HL-60/S4 treated with retinoic acid at 250 ng/mL for 4 days and 3 days (cell line): Measurements from ENCODE around the gene PRELID3B.

Experiments
- in situ Hi-C: fragments of 300-500 bp; cut with MboI; formaldehyde crosslinking; loops from 2 replicates; pipeline ENCODE4 v1.7.0; 2022; ENCODE audit warnings: low sequenced_read_pairs

PRELID3B gene

DNA sequence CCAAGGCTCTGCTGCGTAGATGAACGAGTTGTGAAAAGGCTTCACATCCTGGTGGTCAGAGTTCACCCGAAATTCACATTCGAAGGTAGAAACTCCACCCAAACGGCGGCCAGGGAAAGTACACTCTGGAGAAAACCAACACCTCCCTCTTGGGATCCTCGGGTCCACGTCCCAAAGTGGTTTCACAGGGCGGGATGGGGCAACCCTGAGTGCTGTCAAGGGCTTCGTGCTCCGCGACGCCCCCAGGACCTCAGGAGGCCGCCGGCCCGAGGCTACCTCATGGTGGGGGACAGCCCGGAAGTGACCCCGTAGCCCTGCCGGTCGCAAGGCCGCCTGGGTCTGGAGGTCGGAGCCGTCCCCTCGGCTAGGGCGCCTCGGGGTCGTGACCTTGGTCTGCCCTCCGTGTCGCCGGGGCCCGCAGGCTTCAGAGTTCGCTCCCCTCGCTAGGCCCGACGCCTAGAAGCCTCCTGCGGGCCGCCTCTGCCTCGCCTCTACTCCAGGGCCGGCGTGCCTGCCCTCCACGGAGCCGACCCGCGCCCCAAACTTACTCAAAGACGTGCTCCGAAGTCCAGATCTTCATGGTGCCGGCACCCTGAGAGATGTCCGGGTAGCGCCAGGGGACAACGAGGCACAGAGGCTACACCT is at the start of gene PRELID3B:
TSS of gene PRELID3B (minus strand) at position 636 of the 645 bp plus-strand sequence. CDS start at position 580, 56 bp downstream.
- in situ Hi-C loops: no loop called here

DNA sequence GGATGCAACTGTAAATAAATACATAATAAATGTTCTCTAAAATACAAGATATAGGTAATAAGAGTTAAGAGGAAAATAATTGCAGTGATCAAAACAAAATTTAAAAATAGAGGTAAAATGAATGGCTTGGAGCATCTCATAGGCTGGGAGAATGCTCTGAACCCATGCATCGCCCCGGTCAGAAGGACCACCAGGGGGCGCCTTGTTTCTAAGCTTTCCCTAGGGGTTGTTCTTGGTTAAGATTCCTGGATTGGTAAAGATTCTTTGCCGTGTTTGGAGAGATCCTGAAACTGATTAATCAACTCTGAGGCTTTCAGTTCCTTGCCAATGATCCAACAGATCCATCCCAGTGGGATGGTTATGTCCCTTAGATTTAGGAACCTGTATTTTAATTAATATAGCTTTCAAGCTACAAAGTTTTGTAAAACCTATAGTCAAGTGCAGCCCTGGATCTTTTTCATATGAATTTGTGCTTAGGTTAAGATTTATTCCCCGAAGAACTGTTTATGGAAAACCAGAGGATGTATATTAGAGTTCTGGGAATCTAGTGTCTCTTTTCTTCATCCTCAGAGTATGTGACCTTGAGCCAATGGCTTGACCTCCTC is 45.3 kb upstream of the PRELID3B start:
- in situ Hi-C loops: loop anchor here (10.0 to 25.0 kb wide), 2 partner anchors 117 to 324 kb away; no protein-coding TSS in a partner anchor

DNA sequence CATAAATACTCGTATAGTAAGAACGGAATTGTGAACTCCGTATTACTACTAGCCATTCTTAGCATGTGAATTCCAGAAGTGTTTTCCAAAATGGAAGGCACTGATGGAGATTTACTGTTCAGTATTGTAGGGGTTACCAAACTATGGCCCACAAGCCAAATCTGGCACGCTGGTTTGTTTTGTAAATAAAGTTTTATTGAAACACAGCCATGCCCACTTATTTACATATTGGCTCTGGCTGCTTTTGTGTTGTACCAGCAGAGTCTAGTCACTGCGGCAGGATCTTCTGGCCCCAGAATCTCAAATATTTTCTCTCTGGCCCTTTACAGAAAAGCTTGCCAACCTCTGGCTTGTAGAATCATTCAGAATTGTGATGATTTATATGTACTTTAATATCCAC is 44.3 kb upstream of the PRELID3B start:
- in situ Hi-C loops: loop anchor here (10.0 to 25.0 kb wide), 2 partner anchors 118 to 325 kb away; no protein-coding TSS in a partner anchor

DNA sequence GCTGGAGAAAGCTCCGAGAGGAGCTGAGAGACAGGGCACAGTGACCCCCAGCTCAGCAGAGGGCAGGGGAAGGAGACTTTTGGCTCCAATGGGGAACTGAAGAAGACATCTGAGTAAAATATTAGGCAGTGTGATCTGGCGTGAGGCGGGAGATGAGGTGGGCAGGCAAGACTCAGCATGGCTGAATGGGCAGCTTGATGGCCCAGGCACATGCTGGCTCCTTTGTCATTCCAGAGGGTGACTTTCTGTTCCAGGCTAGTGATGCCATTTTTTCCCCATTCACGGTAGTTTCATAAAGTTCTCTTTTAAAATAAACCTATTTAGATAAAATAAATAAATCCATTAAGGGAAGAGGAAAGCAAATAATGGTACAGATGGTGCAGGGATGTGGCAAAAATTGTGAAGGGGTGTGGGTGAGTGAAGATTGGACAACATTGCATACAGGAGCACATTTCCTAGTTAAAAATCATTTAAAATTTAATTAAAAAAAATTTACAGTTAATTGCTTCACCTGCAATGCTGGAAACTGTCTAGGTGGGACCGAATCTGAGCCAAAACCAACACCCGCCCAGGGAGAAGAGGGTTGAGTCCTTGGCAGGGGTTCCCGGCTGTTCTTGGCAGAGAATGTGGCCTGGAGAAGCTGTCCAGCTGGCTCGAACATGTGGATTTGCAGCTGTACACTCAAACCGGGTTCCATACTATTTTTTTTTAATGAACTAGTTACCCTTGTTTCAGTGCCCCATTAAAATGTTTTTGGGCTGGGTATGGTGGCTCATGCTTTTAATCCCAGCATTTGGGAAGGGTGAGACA is 41.7 kb upstream of the PRELID3B start:
- in situ Hi-C loops: loop anchor here (10.0 to 25.0 kb wide), 2 partner anchors 121 to 328 kb away; no protein-coding TSS in a partner anchor

DNA sequence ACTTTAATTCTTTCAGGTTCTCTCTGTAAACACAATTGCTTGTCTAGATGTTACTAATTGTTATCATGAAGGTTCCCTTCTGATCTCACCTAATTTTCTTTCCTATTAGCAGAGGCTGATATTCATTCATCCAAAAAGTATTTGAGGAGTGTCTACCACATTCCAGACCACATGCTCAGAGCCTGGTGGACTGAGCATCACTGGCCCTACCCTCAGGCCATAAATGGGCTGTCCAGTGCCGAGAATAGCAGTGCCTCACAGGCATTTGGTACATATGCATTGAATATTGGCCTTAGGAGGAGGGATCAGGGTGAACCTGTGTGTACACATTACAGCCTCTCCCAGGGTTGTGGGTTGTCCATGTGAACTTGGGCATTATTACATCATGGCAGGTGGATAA is 40.4 kb upstream of the PRELID3B start:
- in situ Hi-C loops: loop anchor here (10.0 to 25.0 kb wide), 2 partner anchors 122 to 329 kb away; no protein-coding TSS in a partner anchor

DNA sequence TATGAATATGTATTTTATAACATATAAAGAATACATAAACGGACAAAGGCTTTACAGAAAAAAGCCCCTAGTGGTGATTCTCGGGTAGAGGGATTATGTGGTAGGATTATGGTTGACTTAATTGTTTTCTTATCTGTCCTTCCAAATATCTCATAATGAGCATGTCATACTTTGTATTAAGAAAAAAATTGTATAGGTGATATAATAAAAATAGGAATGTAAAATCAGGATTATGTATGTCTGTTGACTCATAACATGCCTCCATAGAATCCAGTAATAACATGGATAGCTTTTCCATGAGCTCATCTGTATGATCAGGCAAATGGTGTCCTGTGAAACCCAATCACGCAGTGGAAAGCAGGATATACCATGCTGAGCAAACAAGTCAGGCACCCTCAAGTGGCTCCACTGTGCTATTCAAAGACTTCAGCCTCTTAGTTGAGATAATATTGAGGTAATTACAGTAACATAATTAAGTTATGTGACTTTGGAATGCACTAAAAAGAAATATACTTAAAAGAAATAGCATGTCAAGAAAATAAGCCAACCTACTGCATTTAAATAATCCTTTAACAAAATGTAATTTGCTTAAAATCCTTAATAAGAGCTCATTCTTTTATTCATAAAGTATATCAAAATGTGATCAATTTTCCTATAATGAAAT is 39.6 kb upstream of the PRELID3B start:
- in situ Hi-C loops: loop anchor here (10.0 to 25.0 kb wide), 2 partner anchors 123 to 330 kb away; no protein-coding TSS in a partner anchor

DNA sequence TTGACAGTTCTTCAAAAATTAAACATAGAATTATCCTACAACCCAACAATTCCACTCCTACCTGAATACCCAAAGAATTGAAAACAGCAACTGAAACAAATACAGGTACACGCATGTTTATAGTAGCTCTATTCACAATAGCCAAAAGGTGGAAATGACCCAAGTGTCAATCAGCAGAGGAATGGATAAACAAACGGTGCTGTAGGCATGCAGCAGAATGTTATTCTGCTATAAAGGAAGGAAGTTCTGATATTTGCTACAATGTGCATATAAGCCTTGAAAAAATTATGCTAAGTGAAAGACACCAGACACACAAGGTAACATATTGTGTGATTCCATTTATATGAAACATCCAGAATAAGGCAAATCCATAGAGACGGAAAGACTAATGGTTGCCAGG is 38.5 kb upstream of the PRELID3B start:
- in situ Hi-C loops: loop anchor here (10.0 to 25.0 kb wide), 2 partner anchors 124 to 331 kb away; no protein-coding TSS in a partner anchor

DNA sequence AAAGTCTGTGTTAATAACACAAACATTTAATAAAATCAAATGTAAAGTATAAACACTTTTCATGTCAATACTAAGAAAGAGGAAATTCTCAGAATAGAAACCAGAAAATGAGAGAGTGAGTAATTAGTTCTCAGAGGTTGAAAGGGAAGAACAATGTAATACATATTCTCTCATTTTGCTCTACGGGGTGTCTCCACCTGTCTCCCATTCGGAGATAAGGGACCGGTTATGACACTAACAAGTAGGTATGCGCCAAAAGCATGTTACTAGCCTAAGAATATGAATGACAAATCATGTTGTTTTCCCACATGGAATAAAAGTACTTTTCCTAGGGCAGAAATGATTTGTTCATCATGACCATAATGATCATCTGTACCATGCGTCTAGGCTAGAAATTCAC is 35.6 kb upstream of the PRELID3B start:
- in situ Hi-C loops: loop anchor here (25.0 kb wide), 1 partner anchor 334 kb away; no protein-coding TSS in a partner anchor

DNA sequence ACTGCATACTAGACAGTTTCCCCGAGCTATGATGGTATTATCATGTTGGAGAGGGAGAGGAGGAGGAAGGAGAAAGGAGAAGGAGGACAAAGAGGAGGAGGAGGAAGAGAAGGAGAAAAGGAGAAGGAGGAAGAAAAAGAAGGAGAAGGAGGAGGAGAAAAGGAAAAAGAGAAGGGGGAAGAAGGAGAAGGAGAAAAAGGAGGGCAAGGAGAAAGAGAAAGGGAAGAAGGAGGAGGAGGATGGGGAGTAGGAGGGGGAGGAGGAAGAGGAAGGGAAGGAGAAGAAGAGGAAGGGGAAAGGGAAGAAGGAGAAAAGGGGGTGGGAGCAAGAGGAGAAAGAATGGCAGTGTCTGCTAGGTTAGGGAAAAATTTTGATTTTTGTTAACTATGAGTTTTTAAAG is 35.1 kb upstream of the PRELID3B start:
- in situ Hi-C loops: loop anchor here (25.0 kb wide), 1 partner anchor 335 kb away; no protein-coding TSS in a partner anchor

DNA sequence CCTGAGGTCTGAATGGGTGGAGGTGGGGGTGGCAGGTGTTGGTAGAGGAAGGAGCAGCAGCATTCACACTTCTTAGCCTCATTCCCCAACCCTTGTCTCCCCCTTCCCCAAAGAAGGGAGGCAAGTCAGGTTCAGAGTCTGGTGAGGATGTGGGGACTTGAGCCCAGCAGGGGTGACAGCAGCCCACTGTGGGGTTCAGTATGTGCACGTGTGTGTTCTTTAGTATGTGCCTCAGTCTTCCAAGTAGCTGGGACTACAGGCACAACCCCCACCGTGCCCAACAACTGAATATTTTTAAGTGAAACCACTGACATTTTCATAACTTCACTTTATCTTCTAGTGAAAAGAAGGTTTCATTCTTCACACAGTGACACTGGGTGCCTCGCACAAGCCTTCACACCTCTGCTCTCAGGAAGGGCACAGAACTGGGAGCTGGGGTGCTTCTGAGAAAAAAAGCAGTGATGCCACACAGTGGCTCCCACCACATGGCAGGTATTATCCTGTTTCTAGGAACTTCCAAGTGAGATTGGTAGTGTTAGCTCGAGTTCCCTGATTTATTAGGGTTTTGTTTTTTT is 33.4 kb upstream of the PRELID3B start:
- in situ Hi-C loops: loop anchor here (25.0 kb wide), 1 partner anchor 336 kb away; no protein-coding TSS in a partner anchor

DNA sequence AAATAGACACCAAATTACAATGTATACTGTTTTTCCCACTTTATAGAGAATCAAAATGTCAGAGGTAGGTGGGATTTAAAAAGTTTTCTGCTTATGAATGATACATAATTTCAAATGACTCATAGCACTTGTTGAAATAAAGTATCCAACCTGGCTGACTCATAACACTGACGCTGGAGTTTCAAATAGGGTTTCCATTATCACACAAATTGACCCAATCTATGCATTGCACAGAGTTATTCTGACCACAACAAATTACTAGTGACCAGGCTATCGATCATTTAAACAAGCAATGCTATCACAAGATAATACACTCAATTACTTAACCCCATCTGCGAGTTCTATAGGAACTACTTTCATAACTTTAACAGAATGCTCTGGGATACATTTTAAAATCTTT is 31.9 kb upstream of the PRELID3B start:
- in situ Hi-C loops: no loop called here

DNA sequence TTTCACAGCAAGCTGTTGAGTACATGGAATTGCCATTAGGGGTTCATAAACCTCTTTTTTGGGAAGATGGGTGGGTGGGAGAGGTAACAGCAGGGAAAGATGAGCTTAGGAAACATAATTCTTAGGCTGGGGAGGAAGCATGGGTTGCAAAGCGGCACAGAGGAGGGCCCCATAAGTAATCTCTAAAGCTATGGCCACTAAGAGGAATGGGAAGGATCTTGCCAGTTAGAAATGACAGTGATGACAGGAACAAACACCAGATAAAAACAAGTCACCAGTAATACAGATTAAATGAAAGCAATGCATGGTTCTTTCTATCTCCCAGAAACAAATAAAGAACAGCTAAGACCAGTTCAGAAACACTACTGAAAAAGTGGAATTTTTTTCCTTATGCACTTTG is 31.0 kb upstream of the PRELID3B start:
- in situ Hi-C loops: no loop called here

DNA sequence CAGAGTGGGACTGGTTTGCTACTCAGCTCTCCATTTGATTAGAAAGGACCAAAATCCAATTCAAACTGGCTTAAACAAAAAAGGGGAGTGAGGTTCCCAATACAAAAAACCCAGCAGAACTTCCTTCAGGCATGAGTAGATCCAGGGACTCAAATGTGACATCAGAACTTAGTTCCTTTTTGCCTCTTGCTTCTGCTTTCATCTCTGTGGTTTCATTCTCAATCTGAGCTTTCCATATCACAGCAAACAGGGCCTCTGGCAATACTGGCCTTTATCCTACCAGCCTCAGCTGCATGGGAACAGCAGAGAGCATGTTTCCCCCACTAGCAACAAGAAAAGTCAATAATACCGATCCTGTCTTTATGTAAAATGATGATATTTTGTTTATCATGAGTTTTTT is 28.6 kb upstream of the PRELID3B start:
- in situ Hi-C loops: no loop called here

DNA sequence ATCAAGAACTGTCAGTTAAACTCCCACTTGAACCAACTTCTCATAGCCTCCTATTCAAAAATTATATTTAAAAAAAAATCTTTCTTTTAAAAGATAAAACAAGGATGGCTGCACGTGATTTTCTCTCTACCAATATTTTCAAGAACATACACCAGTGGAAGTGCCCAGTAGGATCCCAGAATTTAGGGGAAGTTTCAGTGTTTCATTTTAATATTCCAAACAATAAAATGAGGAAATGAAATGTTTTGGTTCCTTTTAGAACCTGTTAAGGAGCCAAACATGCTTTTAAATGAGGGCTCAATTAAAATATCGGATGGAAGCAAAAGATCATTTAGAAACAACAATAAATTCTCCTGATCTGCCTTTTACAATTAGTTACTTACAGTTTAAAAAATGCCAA is 26.4 kb upstream of the PRELID3B start:
- in situ Hi-C loops: no loop called here

DNA sequence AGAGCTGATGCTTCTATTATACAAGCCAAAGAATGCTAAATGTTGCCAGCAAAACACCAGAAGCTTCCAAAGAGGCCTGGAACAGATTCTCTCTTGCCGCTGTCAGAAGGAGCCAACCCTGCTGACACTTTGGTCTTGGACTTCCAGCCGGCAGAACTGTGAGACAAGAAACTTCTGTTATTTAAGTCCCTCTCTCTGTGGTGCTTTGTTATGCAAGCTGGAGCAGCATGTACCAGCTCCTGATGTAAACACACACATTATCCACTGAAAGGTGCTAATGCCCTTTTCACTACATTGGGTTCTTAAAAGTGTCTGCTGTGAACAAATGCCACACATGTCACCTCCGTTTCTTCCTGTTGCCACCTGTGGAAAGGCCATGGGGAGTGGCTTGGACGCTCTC is 25.9 kb upstream of the PRELID3B start:
- in situ Hi-C loops: no loop called here

DNA sequence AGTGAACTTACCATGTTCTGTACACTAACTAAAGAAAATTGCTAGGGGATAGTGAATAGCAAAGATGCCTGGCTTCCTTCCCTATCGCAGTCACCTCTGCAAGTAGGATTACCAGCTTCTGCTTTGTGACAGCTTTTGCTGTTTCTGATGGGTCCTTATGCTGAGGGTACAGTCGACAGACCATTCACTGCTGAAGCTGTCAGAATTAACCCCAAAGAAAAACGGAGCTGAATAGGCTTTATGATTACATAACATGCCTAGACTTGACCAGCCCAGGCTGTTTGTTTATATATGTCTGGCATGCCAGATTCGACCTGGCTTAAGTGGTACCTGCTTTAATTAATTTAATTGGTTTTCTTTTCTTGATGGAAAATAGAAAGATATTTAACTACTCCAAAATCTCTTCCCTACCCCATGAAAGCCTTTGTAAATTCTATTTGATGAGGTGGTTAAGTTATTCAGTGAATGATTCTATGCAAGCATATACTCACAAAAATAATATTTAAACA is 21.7 kb upstream of the PRELID3B start:
- in situ Hi-C loops: no loop called here

DNA sequence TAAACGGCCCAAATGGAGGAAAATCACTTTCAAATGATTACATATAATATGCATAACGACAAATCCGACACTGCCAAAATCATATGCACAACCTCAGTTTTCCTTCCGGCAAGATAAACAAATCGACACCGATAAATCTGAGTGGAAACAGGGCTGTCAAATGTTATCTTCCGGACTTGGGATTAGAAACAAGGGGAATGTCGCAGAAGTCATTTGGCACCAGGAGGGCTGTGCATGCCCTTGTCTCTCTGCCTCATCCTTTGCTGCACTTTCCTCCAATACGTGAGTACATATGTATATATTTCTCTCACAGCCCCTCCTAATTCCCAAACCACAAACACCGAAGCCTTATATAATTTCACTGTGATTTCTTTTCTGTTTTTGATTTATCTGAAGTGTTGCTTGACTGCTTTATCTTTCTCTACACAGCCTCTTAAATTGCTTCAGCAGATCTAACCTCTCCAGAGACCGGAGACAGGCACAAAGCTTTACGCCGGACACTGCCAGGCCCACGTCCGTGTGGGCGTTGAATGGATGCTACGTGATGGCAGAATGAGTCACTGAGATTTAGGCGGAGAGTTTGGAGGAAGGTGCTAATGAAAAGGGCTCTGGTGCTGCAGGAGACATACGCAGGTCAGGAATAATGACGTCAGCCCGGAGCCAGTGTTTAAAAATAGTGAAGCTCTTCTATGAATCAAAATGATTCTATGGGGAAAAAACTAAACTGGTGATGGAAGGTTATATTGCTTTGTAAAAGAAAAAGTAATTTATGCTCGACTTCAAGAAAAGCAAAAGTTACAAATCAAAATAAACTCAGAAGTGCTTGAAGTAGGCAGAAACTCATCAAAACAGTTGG is 21.0 kb upstream of the PRELID3B start:
- in situ Hi-C loops: no loop called here

DNA sequence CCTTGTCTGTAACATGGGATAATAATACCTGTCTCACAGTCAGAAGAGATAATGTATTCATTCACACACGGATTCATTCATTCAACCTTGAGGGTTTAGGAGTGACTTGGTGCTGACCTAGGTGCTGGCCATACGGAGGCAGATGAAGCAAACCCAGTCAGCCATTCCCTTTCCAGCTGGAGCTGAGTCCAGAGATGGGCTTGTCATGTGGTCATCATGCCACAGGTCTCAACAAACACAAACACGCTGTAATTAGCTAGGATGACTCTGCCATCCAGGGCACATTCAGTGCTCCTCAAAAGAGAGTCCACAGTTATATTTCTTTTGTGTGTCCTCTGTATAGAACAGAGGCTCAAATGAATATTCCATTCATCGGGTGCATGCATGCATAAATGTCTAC is 19.5 kb upstream of the PRELID3B start:
- in situ Hi-C loops: no loop called here

DNA sequence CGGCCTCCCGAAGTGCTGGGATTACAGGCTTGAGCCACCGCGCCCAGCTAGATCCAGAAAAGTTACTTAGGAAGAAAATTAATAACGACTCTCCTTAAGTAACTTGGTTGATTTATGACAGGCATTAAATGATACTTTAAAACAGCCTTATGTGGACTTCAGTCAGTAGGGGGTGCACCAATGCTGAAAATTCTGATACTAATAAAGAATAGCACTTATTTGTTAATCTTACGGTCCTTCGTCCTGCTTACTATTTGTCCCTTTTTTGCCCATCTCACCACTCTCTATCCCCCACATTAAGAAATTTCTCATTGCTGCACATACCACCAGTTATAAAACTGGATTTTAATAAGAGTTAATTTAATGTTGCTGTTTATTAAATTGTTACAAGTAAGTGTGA is 12.7 kb upstream of the PRELID3B start:
- in situ Hi-C loops: no loop called here
